Memory B cell (primary cell): ENCODE data around the gene MTHFS.
"Not testable (repeated sequence)": the region's sequence is repeated elsewhere in the genome, so short reads cannot be mapped to it uniquely, and the experiment has no call there.

Source experiments
- ATAC-seq: fragments of 150-1000 bp; cut with Tn5 transposase; 2 replicates; pipeline ENCODE4 v1.10.0; 2021; ENCODE audit warnings: low read depth, mild to moderate bottlenecking, moderate library complexity
- DNase-seq, 2 donors: peaks; one replicate each; pipeline ENCODE4 v3.0.0; 2022; ENCODE audit warnings: low spot score in 2 of 2
- H3K27ac Mint-ChIP-seq: one replicate; pipeline ENCODE4 v1.8.0; 2022; ENCODE audit warnings: mild to moderate bottlenecking, moderate library complexity, mixed read lengths
- H3K27me3 Mint-ChIP-seq: one replicate; pipeline ENCODE4 v1.8.0; 2022; ENCODE audit warnings: mixed read lengths
- H3K36me3 Mint-ChIP-seq: one replicate; pipeline ENCODE4 v1.8.0; 2022; ENCODE audit warnings: mild to moderate bottlenecking, mixed read lengths
- H3K4me1 Mint-ChIP-seq: one replicate; pipeline ENCODE4 v1.8.0; 2022; ENCODE audit warnings: mixed read lengths
- H3K4me3 Mint-ChIP-seq: one replicate; pipeline ENCODE4 v1.8.0; 2022; ENCODE audit warnings: mild to moderate bottlenecking, moderate library complexity, mixed read lengths
- H3K9me3 Mint-ChIP-seq: one replicate; pipeline ENCODE4 v1.8.0; 2022; ENCODE audit warnings: mixed read lengths

The MTHFS gene

GRCh38 chr15:79923079-79923514 lies 26.3 kb upstream of the MTHFS start:
- ATAC-seq (peak; percentile 37), DNase-seq (peak; percentile 55 to 67)
- peaks cover 24% of the 10 kb centered on the region for H3K36me3 Mint-ChIP-seq
- H3K9me3 Mint-ChIP-seq: peaks cover 9% of the 10 kb centered on the region
- H3K27me3 Mint-ChIP-seq: no peaks in the 10 kb centered on the region
- peak overlapping the region; percentile 89 for H3K27ac Mint-ChIP-seq
- H3K4me3 Mint-ChIP-seq: peak overlapping the region; percentile 92
- H3K4me1 Mint-ChIP-seq: peaks cover 16% of the 10 kb centered on the region

GRCh38 chr15:79922512-79923078 lies 25.8 kb upstream of the MTHFS start:
- H3K9me3 Mint-ChIP-seq: peaks cover 14% of the 10 kb centered on the region
- H3K4me3 Mint-ChIP-seq: peak overlapping the region; percentile 92
- peak overlapping the region; percentile 89 for H3K27ac Mint-ChIP-seq
- peaks cover 16% of the 10 kb centered on the region for H3K4me1 Mint-ChIP-seq
- H3K36me3 Mint-ChIP-seq: peaks cover 29% of the 10 kb centered on the region
- ATAC-seq (no peak), DNase-seq (peak; percentile 7 to 18)
- H3K27me3 Mint-ChIP-seq: no peaks in the 10 kb centered on the region

- ATAC-seq (no peak), DNase-seq (no peak)
- Mint-ChIP-seq H3K36me3 (peaks cover 35% of the 10 kb centered on the region), H3K4me3 (no peak overlapping the region), H3K27me3 (no peaks in the 10 kb centered on the region), H3K27ac (no peak overlapping the region), H3K4me1 (peaks cover 16% of the 10 kb centered on the region), H3K9me3 (peaks cover 25% of the 10 kb centered on the region)
Measured at GRCh38 chr15:79919749-79920511, 23.1 kb upstream of the MTHFS start.

GRCh38 chr15:79919090-79919748 lies 22.4 kb upstream of the MTHFS start:
- peaks cover 38% of the 10 kb centered on the region for H3K36me3 Mint-ChIP-seq
- no peaks in the 10 kb centered on the region for H3K27me3 Mint-ChIP-seq
- no peak overlapping the region for H3K27ac Mint-ChIP-seq

GRCh38 chr15:79918278-79918677 lies 21.5 kb upstream of the MTHFS start:
- H3K27ac Mint-ChIP-seq: no peak overlapping the region

More at GRCh38 chr15:79919090-79919748, 22.4 kb upstream of the MTHFS start:
- Mint-ChIP-seq H3K4me3 (no peak overlapping the region), H3K4me1 (peaks cover 16% of the 10 kb centered on the region), H3K9me3 (peaks cover 28% of the 10 kb centered on the region)
- DNase-seq (no peak), ATAC-seq (no peak)

GRCh38 chr15:79916502-79917132 lies 19.8 kb upstream of the MTHFS start:
- Mint-ChIP-seq H3K36me3 (peaks cover 39% of the 10 kb centered on the region), H3K27me3 (no peaks in the 10 kb centered on the region), H3K27ac (no peak overlapping the region), H3K4me1 (peaks cover 7% of the 10 kb centered on the region), H3K9me3 (peaks cover 28% of the 10 kb centered on the region), H3K4me3 (no peak overlapping the region)
- DNase-seq: no peak
- ATAC-seq: no peak

More at GRCh38 chr15:79918278-79918677, 21.5 kb upstream of the MTHFS start:
- H3K36me3 Mint-ChIP-seq: peaks cover 40% of the 10 kb centered on the region
- no peak for ATAC-seq
- no peak overlapping the region for H3K4me3 Mint-ChIP-seq
- H3K4me1 Mint-ChIP-seq: peaks cover 16% of the 10 kb centered on the region
- peaks cover 28% of the 10 kb centered on the region for H3K9me3 Mint-ChIP-seq
- no peak for DNase-seq
- no peaks in the 10 kb centered on the region for H3K27me3 Mint-ChIP-seq

- peaks cover 26% of the 10 kb centered on the region for H3K9me3 Mint-ChIP-seq
- not testable (repeated sequence) for H3K27me3 Mint-ChIP-seq, H3K4me1 Mint-ChIP-seq, H3K27ac Mint-ChIP-seq, H3K4me3 Mint-ChIP-seq, DNase-seq, ATAC-seq
- peaks cover 34% of the 10 kb centered on the region for H3K36me3 Mint-ChIP-seq
Measured at GRCh38 chr15:79915776-79916501, 19.1 kb upstream of the MTHFS start.

GRCh38 chr15:79914728-79915127 lies 17.9 kb upstream of the MTHFS start:
- peaks cover 34% of the 10 kb centered on the region for H3K36me3 Mint-ChIP-seq
- H3K4me3 Mint-ChIP-seq: no peak overlapping the region
- H3K27me3 Mint-ChIP-seq: no peaks in the 10 kb centered on the region
- no peak overlapping the region for H3K27ac Mint-ChIP-seq
- peaks cover 28% of the 10 kb centered on the region for H3K9me3 Mint-ChIP-seq
- H3K4me1 Mint-ChIP-seq: peaks cover 8% of the 10 kb centered on the region
- ATAC-seq: no peak
- DNase-seq: no peak

- Mint-ChIP-seq H3K36me3 (peaks cover 16% of the 10 kb centered on the region), H3K4me3 (peak overlapping the region; percentile 65), H3K27ac (peak overlapping the region; percentile 73)
- H3K27me3 Mint-ChIP-seq, H3K4me1 Mint-ChIP-seq, H3K9me3 Mint-ChIP-seq: not testable (repeated sequence)
- ATAC-seq (peak; percentile 98), DNase-seq (peak; percentile 38 to 63)
Measured at GRCh38 chr15:79909556-79910335, 12.9 kb upstream of the MTHFS start.

GRCh38 chr15:79904271-79904670 lies 7.5 kb upstream of the MTHFS start:
- Mint-ChIP-seq H3K27ac (no peak overlapping the region), H3K4me1 (peaks cover 11% of the 10 kb centered on the region), H3K9me3 (no peaks in the 10 kb centered on the region), H3K36me3 (peaks cover 6% of the 10 kb centered on the region), H3K4me3 (no peak overlapping the region), H3K27me3 (no peaks in the 10 kb centered on the region)
- ATAC-seq: no peak
- no peak for DNase-seq

GRCh38 chr15:79903626-79904025 lies 6.8 kb upstream of the MTHFS start:
- no peaks in the 10 kb centered on the region for H3K9me3 Mint-ChIP-seq
- H3K4me3 Mint-ChIP-seq: no peak overlapping the region
- H3K36me3 Mint-ChIP-seq: peaks cover 6% of the 10 kb centered on the region
- H3K27me3 Mint-ChIP-seq: no peaks in the 10 kb centered on the region
- H3K4me1 Mint-ChIP-seq: peaks cover 11% of the 10 kb centered on the region
- ATAC-seq (no peak), DNase-seq (no peak)
- no peak overlapping the region for H3K27ac Mint-ChIP-seq

GRCh38 chr15:79903144-79903543 lies 6.3 kb upstream of the MTHFS start:
- Mint-ChIP-seq H3K4me1 (peaks cover 11% of the 10 kb centered on the region), H3K27ac (no peak overlapping the region), H3K27me3 (no peaks in the 10 kb centered on the region), H3K4me3 (no peak overlapping the region), H3K36me3 (peaks cover 6% of the 10 kb centered on the region), H3K9me3 (no peaks in the 10 kb centered on the region)
- DNase-seq (no peak), ATAC-seq (no peak)

GRCh38 chr15:79901958-79902357 lies 5.1 kb upstream of the MTHFS start:
- Mint-ChIP-seq H3K27ac (peak overlapping the region; percentile 12), H3K4me3 (no peak overlapping the region), H3K4me1 (peaks cover 15% of the 10 kb centered on the region), H3K27me3 (no peaks in the 10 kb centered on the region), H3K9me3 (no peaks in the 10 kb centered on the region), H3K36me3 (peaks cover 6% of the 10 kb centered on the region)
- DNase-seq (no peak), ATAC-seq (no peak)
